H1 (cell line): ENCODE data around the gene OR6C65.
"Not testable (repeated sequence)": the region's sequence is repeated elsewhere in the genome, so short reads cannot be mapped to it uniquely, and the experiment has no call there.

Experiments used
- ATF3 ChIP-seq: IDR thresholded peaks from 2 replicates; pipeline ENCODE4 v1.6.1; 2011; ENCODE audit warnings: low read depth, mild to moderate bottlenecking, low read length; ENCODE audit not compliant: insufficient read depth
- CHD2 ChIP-seq: IDR thresholded peaks from 2 replicates; pipeline ENCODE4 v1.6.1; 2012; ENCODE audit warnings: low read length, improper control_type of control experiment
- CTCF ChIP-seq, 3 experiments: IDR thresholded peaks; 1 replicate in 2 of 3; 2 replicates in 1 of 3; pipeline versions ENCODE4 v1.5.1 to v1.6.1; 2011; ENCODE audit warnings: low read length in 3 of 3, mild to moderate bottlenecking in 3 of 3, inconsistent platforms in 2 of 3, low read depth in 1 of 3, moderate library complexity in 1 of 3; ENCODE audit not compliant: insufficient read depth in 1 of 3; ENCODE audit errors: control extremely low read depth in 1 of 3
- SAP30 ChIP-seq: fragments of 300-600 bp; sonication (generic); IDR thresholded peaks from 2 replicates; pipeline ENCODE4 v1.7.1; 2012; ENCODE audit warnings: low read length, moderate library complexity, mild to moderate bottlenecking, inconsistent platforms; ENCODE audit not compliant: insufficient read depth, insufficient replicate concordance
- TAF1 ChIP-seq: IDR thresholded peaks from 2 replicates; pipeline ENCODE4 v1.6.1; 2011; ENCODE audit warnings: mild to moderate bottlenecking, low read depth, low read length

- TF ChIP-seq CTCF (IDR thresholded peaks at IDR 0.05; ENCODE audit: control extremely low read depth in 1 of 3, insufficient read depth in 1 of 3, low read depth in 1 of 3, low read length in 3 of 3); TAF1; CHD2; ATF3; SAP30: not testable (repeated sequence)
Measured at GRCh38 chr12:55355338-55355737, 45.0 kb upstream of the OR6C65 start.
